IPS DF 4.7 (cell line): ENCODE measurements around the gene NPIPB13.
"Not testable (repeated sequence)": the region's sequence is repeated elsewhere in the genome, so short reads cannot be mapped to it uniquely, and the experiment has no call there.

Source experiments
- DNase-seq: peaks from one replicate; pipeline ENCODE4 v3.0.0-alpha.2; 2013; ENCODE audit warnings: low spot score; ENCODE audit errors: extremely low read depth

The NPIPB13 gene

GRCh38 chr16:30248379-30248778 lies at the start of gene NPIPB13:
Gene NPIPB13, minus strand, starts transcription at chr16:30248479. Its CDS starts 2,906 bp downstream, at chr16:30245573.
- DNase-seq = not testable (repeated sequence)

GRCh38 chr16:30282357-30282756 lies 34.1 kb upstream of the NPIPB13 start:
- DNase-seq = not testable (repeated sequence)

GRCh38 chr16:30278523-30278922 lies 30.2 kb upstream of the NPIPB13 start:
- DNase-seq = not testable (repeated sequence)

DNA sequence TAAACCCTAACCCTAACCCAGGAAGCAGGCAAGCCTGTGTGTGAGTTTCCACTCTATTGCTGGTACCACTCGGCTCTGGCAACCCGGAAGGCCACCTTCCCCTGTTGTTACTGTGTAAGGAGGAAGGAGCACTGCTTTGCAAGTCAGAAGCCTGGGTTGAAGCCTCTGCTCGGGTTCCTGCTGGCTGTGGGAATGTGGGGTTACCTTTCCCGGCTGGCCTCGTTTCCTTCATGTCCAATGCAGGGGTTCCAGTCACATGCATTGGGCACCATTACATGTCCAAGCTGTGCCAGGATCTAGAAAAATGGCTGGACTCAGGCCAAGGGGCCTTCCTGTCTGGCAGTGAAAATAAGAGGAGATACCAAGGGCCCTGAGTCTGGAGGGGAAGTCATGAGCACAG lies 31.2 kb downstream of the NPIPB13 start:
- DNase-seq = not testable (repeated sequence)

DNA sequence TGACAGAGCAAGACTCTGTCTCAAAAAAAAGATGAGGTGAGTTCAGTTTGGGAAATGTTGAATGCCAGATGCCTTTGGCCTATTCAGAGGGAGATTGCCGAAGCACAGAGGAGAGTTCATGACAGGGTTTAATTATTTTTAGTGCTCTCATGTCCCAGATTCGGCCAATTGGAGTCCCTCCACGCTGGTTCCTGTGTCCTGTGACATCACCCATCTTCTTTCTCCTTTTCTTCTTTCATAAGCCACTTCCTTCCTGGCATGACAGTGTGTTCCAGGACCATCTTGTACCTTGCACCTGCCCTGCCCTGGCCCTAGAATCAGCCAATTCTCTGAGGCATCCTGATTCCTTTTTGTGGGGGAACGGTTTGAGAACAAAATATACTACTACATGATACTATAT lies 36.9 kb downstream of the NPIPB13 start:
- not testable (repeated sequence) for DNase-seq

GRCh38 chr16:30209032-30209431 lies 39.2 kb downstream of the NPIPB13 start:
- not testable (repeated sequence) for DNase-seq

- not testable (repeated sequence) for DNase-seq
Measured at GRCh38 chr16:30207063-30207704, 41.1 kb downstream of the NPIPB13 start.

- not testable (repeated sequence) for DNase-seq
Measured at GRCh38 chr16:30206252-30206651, 42.0 kb downstream of the NPIPB13 start.

- not testable (repeated sequence) for DNase-seq
Measured at GRCh38 chr16:30205541-30206236, 42.6 kb downstream of the NPIPB13 start.

DNA sequence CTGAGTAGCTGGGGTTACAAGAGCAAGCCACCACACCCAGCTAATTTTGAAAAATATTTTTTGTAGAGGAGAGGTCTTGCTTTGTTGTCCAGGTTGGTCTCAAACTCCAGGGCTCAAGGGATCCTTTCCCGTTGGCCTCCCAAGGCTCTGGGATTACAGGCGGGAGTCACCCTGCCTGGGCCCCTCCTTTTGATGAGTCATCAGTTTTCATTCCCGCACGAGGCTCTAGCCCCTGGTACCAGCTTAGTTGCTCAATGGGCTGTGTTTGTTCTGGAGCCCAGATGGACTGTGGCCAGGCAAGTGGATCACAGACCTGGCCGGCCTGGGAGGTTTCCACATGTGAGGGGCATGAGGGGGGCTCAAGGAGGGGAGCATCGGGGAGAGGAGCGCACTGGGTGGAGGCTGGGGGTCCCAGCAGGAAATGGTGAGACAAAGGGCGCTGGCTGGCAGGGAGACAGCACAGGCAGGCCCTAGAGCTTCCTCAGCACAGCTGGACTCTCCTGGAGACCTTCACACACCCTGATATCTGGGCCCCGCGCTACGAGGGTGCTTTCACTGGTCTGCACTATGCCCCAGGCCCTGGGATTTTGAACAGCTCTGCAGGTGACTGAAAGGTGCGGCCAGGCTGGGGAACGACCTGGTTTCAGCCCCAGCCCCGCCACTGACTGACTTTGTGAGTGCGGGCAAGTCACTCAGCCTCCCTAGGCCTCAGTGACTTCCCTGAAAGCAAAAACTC lies 48.5 kb downstream of the NPIPB13 start:
- not testable (repeated sequence) for DNase-seq

GRCh38 chr16:30199049-30199448 lies 49.2 kb downstream of the NPIPB13 start, which contains the start of gene SULT1A3:
Gene SULT1A3, plus strand, starts transcription at chr16:30199255. Its CDS starts 1,474 bp downstream, at chr16:30200729.
- not testable (repeated sequence) for DNase-seq
